A673 (cell line): ENCODE measurements around the gene AGER. TPM values are rescaled to one million over a fixed set of nuclear protein-coding genes. Genes with fewer than 3 reads are reported as not detected.

Experiments used
- BruUV-seq: library from RNA; stranded (reverse); fragments of 400-500 nt; replicated peaks from 2 replicates; lab custom pipeline; 2021; lab: Mats Ljungman, UMichigan
- CTCF ChIA-PET: fragments of 300-600 bp; sonication (Branson Sonifier 250); formaldehyde crosslinking; loops from one replicate; lab custom pipeline; 2022; ENCODE audit warnings: antibody characterized with exemption; lab: Charles Lee
- POLR2A ChIA-PET: fragments of 300-600 bp; sonication (Branson Sonifier 250); formaldehyde crosslinking; loops from one replicate; lab custom pipeline; 2022; ENCODE audit warnings: antibody characterized with exemption; ENCODE audit not compliant: low non-redundant PET; lab: Charles Lee
- DNase-seq: peaks from one replicate; pipeline ENCODE4 v3.0.0-alpha.2; 2015; ENCODE audit warnings: low spot score
- H3K27ac ChIP-seq: fragments of 200-600 bp; sonication (generic); 2 replicates; pipeline ENCODE4 v1.5.1; 2016; ENCODE audit warnings: mixed run types, low read depth, mild to moderate bottlenecking, mixed read lengths, antibody characterized with exemption, low read length; ENCODE audit not compliant: poor library complexity, severe bottlenecking
- H3K27me3 ChIP-seq: fragments of 200-600 bp; sonication (generic); replicated peaks from 2 replicates; pipeline ENCODE4 v1.6.1; 2017; ENCODE audit warnings: mixed run types, low read depth, mild to moderate bottlenecking, mixed read lengths, antibody characterized with exemption, low read length; ENCODE audit not compliant: insufficient read depth, poor library complexity
- H3K36me3 ChIP-seq: fragments of 200-600 bp; sonication (generic); 2 replicates; pipeline ENCODE4 v1.6.1; 2016; ENCODE audit warnings: mixed run types, mild to moderate bottlenecking, mixed read lengths, antibody characterized with exemption, low read length; ENCODE audit not compliant: insufficient read depth, poor library complexity, severe bottlenecking
- H3K4me1 ChIP-seq: fragments of 200-600 bp; sonication (generic); 2 replicates; pipeline ENCODE4 v1.6.1; 2017; ENCODE audit warnings: mixed run types, mild to moderate bottlenecking, mixed read lengths, antibody characterized with exemption, low read length; ENCODE audit not compliant: insufficient read depth, poor library complexity, severe bottlenecking
- H3K4me3 ChIP-seq: fragments of 200-600 bp; sonication (generic); 2 replicates; pipeline ENCODE4 v1.5.1; 2016; ENCODE audit warnings: low read depth, mixed run types, mild to moderate bottlenecking, mixed read lengths, low read length; ENCODE audit not compliant: poor library complexity, severe bottlenecking
- H3K9me3 ChIP-seq: fragments of 200-600 bp; sonication (generic); 2 replicates; pipeline ENCODE4 v1.6.1; 2016; ENCODE audit warnings: mixed run types, low read depth, mild to moderate bottlenecking, mixed read lengths, antibody characterized with exemption, low read length; ENCODE audit not compliant: poor library complexity, severe bottlenecking
- CTCF ChIP-seq: fragments of 300-800, 200-600 bp; sonication (generic); conservative IDR thresholded peaks from 2 replicates; pipeline ENCODE4 v1.5.1; 2017; ENCODE audit warnings: low read depth, mild to moderate bottlenecking, antibody characterized with exemption, low read length, moderate library complexity, mixed read lengths
- EZH2 ChIP-seq: fragments of 200-600 bp; sonication (generic); IDR thresholded peaks from 2 replicates; pipeline ENCODE4 v1.6.1; 2017; ENCODE audit warnings: borderline replicate concordance, low read depth, mild to moderate bottlenecking, mixed read lengths, antibody characterized with exemption, low read length; ENCODE audit not compliant: poor library complexity, severe bottlenecking
- intact Hi-C: fragments of 100-400 bp; cut with micrococcal nuclease; formaldehyde crosslinking; loops from one replicate; pipeline ENCODE4 v1.10.0; 2022; ENCODE audit not compliant: unreplicated experiment
- total RNA-seq: library from RNA; stranded (reverse); gene quantifications from 2 replicates; pipeline ENCODE4 v1.2.3, GENCODE V29; 2021

Gene AGER
- total RNA-seq, 1 experiment from 2014 or later: 13.3 TPM

GRCh38 chr6:32223258-32224235 is 39.5 kb upstream of the AGER start, which contains the start of gene NOTCH4:
TSS of gene NOTCH4 (minus strand) at chr6:32224067. CDS start at chr6:32223928, 139 bp downstream.
- CTCF ChIA-PET: no interaction called here
- Histone ChIP-seq H3K36me3 (no peaks in the 10 kb centered on the region), H3K27me3 (no peaks in the 10 kb centered on the region), H3K4me1 (no peaks in the 10 kb centered on the region), H3K27ac (no peak within 1 kb of the TSS), H3K9me3 (no peaks in the 10 kb centered on the region), H3K4me3 (no peak within 1 kb of the TSS)
- DNase-seq: no peak
- POLR2A ChIA-PET: no interaction called here
- intact Hi-C loops: no loop called here
- TF ChIP-seq EZH2: no peak
- no peak for TF ChIP-seq CTCF
- BruUV-seq: no TSS peak

GRCh38 chr6:32222333-32223230 is 38.5 kb upstream of the AGER start:
- POLR2A ChIA-PET: no interaction called here
- TF ChIP-seq CTCF (no peak), EZH2 (no peak)
- no TSS peak for BruUV-seq
- no peak for DNase-seq
- no peak overlapping the region for H3K27ac ChIP-seq
- intact Hi-C loops: no loop called here
- no peak overlapping the region for H3K4me3 ChIP-seq
- H3K9me3 ChIP-seq: no peaks in the 10 kb centered on the region
- no peaks in the 10 kb centered on the region for H3K36me3 ChIP-seq
- CTCF ChIA-PET: no interaction called here
- no peaks in the 10 kb centered on the region for H3K4me1 ChIP-seq
- H3K27me3 ChIP-seq: no peaks in the 10 kb centered on the region

- TF ChIP-seq CTCF: no peak
- TF ChIP-seq EZH2: no peak
- Histone ChIP-seq H3K4me3 (no peak overlapping the region), H3K4me1 (no peaks in the 10 kb centered on the region), H3K27me3 (no peaks in the 10 kb centered on the region), H3K36me3 (no peaks in the 10 kb centered on the region), H3K27ac (no peak overlapping the region), H3K9me3 (no peaks in the 10 kb centered on the region)
- ChIA-PET CTCF (interaction anchor here (0.6 kb wide), 1 partner anchor 621 kb away, joined by 5 read pairs; no protein-coding TSS in a partner anchor), POLR2A (no interaction called here)
- no peak for DNase-seq
- BruUV-seq: no TSS peak
- intact Hi-C loops: no loop called here
Measured at GRCh38 chr6:32220021-32220420, 36.0 kb upstream of the AGER start.
